GM21381 (cell line): ENCODE results near the gene SPRED2.

ENCODE experiments used
- ATAC-seq: cut with Tn5 transposase; IDR thresholded peaks from one replicate; pipeline ENCODE4 v1.9.1; 2021; ENCODE audit warnings: mild to moderate bottlenecking, moderate library complexity; ENCODE audit not compliant: unreplicated experiment

The SPRED2 gene

DNA sequence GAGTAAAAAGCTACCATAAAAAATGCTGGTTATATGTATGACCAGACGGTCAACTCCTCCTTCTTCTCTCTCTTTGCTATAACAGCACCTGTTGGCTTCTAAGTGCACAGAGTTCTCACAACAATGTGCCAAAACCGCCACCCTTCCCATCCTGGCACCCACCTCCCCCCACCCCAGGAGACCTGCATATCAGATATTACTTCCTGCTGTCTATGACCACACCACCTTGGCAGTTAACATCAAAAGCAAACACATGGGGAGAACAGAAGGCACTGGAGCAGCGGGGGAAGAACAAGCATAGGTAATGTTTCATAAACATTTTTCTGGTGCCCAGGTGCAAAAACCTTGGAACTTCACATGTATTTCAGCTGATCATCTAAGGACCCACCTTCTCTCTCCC, 15.5 kb downstream of the SPRED2 start:
- ATAC-seq = no peak

DNA sequence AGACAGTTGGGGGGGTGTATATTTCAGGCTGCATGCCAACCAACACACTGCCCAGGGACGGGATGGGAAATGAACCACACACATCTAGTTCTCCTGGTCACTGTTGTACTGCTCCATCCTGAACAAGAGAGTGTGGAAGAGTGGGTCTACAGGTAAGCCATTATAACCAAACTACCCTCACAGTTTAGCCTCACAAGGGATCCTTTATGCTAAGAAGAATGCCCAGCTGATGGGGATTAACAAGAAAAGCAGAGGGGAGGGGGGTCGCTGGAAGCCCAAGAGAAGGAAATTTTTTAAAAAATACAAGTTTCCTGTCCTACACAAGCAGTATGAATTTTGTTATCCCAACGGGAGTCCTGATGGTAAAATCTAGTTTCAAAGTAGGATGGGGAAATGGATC, 16.1 kb downstream of the SPRED2 start:
- no peak for ATAC-seq

DNA sequence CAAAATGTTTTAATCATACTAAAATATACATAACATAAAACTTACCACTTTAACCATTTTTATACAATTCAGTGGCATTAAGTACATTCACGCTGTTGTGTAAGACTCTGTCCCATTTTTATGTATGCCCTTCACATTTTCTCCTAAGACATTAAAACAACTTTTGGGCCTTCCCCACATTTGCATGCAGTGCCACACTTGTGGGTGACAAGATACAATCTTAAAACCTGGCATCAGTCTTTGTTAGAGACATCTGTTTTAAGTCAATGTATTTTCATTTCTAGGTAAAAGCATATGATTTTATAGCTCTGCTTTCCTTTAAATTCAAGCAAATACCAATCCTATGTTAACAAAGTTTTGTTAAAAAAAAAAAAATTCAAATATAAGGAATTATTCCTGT, 17.3 kb downstream of the SPRED2 start:
- ATAC-seq = no peak

DNA sequence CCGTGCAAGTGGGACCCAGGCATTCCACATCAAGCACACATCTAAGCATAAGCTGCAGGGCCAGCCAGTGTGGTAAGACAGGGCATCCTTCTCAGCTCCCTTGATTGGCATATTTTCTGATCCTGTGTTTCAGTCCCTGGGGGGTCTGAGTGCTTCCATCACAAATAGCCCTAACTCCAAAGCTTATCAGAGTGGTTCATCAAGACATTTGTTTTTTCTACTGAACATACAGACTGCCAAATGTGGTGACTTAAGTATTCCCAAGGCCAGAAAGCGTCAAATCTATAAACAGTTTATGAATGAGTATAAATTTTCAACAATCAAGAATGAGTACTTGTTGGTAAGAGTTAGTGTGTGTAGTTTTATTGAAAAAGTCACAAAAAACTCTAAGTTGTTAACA, 18.8 kb downstream of the SPRED2 start:
- no peak for ATAC-seq

DNA sequence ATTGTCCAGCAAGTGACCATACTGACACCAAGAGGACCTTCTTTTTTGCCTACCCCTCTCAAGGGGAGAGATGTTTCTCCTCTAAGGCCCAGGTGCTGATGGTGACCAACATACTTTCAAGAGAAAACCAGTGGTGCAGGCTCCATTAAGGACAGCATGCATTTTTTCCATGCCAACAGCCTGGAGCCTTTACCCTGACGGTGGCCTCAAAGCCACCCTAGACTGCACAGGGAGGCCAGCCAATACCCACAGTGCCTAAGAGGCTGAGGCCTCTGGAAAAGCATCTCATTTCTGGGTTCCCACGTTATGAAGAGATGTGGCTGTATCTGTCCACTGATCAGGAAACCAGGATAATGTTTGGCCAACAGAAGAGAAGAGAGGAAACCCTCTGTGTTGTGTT, 19.3 kb downstream of the SPRED2 start:
- no peak for ATAC-seq

DNA sequence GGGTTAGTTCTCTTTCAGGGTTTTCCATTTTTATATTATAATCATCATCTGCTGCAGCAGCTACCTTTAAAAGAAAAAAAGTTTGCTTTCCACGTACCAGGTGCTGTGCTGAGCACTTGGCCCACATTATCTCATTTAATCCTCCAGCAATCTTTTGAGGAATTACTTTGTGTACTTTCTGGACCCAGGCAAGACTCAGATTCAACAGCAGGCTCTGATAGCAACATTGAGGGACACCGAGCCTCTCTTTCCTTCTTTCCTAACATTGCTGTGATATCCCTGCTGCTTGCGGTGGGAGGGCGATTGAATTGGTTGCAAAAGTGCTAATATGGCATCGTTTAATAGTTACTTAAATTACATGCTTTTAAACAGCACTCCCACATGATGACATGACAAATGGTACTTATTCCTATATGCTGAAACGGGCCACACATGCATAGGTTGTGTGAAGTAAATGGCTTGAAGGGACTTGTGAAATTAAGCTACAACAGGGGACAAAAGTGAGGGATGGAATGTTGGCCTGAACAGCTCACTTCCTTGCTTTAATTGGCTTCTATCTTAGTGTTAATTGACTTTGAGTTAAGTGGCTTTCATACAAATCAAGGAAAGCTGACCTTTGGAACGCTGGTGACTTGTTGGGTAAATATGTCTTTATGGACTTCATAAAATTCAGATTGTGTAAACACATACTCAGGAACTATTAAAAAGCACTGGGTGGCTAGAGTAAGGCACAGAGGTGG, 21.2 kb downstream of the SPRED2 start:
- ATAC-seq = no peak

DNA sequence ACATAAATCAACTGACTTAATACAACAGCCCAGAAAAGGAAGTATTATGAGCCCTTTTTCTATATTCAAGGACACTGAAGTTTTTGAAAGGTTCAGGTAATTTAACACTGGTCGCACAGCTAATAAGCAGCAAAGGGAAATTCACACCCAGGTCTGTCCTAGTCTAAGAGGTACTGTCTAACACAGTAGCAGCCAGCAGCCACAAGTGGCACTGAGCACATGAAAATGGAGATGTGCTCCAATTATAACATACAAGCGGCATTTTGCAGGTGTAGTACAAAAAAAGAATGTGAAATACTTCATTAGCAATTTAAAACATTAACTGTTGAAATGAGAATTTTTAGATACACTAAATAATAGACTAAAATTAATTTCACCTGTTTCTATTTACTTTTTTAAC, 23.4 kb downstream of the SPRED2 start:
- no peak for ATAC-seq

DNA sequence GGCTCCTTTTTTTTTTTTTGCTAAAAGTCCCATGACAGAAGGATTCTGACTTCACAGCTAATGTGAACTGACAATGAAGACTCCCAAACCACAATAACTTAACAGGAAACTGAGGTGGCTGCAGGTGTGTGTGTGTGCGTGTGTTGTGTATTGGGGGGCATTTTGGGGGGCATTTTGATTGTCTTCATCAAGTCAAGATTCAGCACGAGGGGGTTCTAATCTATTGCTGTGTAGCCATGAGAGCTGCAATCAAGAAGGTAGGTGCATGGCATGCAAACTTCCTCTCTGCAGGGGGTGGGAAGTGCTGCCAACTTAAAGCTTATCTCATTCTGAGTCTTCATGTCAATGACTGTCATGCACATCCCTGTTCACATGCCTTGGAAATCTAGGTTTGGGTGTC, 25.2 kb downstream of the SPRED2 start:
- no peak for ATAC-seq

DNA sequence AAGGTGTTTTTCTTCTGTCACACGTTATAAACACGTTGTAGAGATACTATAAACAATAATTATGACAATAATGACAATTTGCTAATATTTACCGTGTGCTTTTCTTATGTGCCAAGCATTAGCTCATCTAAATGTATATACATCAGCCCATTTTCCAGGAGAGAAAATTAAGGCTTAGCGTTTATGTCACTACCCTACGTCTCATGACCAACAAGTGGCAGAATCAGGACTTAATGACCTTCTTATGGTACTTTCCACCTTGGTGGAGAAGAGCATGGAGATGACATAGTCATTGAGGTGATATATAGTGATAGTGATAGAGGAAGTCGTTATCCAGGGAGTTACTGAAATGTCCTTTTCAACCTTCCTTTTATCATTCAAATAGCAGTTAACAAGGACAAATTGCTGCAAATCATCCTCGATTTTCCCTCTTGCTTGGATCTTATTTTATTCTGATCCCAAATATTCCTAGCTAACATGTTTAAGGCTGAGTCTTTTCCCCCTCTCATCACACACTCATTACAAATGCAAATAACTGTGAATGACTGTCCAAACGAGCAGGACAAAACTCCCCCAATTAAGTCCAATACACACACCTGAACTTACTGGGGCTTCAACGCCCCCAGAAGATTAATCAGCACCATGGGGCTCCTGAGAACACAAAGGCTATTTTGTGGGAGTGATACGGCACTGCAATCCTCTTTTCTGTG, 27.3 kb downstream of the SPRED2 start:
- no peak for ATAC-seq

DNA sequence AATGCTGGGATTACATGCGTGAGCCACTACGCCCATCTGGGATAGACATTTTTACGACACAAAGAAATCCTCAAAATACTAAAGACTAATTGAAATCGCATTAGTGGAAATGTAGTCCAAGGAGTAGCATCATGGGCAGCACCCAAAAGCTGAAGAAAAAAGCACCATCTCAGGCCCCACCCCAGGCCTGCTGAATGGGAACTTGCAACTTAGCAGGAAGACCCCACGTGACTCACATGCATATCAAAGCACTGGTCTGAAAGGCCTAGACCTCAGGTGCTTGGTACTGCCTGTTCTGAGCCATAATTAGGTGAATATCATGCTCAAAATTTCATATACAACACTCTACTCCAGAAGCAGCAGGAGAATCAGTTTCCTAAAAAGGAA, 28.9 kb downstream of the SPRED2 start:
- ATAC-seq = no peak

DNA sequence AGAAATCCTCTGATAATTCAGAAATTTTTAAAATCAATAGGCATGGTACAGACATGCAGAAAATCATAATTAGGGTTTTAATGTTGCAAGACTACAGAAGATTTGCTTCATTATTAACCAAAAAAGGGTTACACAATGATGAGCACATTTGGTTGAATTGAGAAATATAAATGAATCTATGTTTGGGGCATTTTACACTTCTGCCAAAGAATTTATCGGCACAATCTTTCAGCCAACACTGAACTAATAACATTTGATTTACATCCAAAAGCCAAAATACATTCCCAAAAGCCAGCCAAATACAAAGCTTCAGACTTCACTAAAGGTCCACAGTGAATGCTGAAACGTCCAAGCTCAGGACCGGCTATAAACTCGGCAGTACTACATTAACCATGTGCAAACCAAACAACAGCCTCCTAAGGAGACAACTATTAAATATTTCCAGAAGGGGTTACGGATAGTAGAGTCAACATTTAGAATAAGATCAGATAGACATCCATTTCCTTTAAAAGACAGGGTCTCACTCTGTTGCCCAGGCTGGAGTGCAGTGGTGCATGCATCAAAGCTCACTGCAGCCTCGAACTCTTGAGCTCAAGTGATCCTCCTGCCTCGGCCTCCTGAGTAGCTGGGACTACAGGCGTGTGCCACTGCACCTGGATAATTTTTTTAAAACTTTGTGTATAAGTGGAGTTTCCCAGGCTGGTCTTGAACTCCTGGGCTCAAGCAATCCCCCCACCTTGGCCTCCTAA, 29.4 kb downstream of the SPRED2 start:
- ATAC-seq = no peak

DNA sequence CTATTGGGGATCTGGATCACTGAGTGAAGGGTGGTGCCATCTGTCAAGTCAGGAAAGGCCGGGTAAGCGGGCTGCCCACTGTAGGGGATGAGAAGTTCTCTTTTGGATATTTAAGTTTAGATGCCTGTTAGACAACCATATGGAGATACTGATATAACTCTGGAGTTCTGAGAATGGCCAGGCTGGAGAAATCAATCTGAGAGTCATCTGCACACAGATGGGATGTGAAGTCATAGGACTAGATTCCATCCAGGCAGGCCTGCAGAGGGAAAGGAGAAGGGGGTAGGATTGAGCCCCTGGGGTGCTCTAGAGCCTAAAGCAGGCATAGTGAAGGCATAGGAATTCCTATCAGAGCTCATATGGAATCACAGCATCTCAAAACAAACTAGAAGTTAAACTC, 30.1 kb downstream of the SPRED2 start:
- no peak for ATAC-seq

DNA sequence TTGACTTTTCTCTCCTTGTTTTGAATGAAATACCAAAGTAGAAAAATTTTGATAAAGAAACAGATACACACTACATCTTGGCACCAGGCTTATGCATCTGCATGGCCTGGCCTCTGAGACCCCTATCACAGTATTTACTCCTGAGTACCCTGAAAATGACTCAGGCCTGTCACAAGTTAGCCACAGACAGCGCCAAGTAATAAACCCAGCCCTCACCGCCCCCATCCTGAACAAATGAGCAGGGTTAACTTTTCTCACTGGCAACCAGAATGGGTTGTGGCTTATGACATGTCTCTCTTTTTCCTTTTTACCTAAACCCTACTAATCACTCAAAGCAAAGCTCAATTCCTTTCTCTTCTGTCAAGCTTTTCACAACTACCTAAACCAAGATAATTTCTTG, 35.3 kb downstream of the SPRED2 start:
- ATAC-seq = no peak

DNA sequence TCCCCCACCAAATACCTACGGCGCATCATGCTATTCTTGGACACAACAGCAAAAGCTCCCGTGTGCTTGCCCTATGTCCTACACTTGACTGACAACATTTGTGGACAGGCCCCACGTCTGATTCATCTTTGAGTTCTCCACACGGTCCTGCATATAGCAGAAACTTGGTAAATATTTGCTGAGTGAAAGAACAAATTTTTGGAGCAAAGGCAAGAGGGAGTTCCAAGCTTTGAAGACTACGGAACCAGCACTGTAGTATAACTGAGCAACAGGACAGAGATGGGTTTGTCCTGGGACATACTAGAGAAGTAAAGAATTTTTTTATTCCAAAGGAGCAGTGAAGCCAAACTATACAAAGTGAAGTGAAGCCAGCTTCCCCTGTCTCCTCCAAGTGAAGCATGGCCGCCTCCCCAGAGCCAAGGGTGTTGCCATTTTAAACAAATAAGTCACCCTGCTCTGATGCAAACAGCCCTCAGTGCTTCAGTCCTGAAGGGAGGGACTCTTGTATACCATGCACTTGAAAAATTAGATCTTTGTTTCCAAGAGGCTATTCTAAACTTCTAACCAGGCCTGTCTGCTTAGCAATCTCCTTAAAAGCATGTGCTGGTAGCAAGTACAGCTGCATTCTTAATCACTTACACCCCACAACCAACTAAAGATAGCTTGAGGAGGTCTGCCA, 35.9 kb downstream of the SPRED2 start:
- no peak for ATAC-seq

DNA sequence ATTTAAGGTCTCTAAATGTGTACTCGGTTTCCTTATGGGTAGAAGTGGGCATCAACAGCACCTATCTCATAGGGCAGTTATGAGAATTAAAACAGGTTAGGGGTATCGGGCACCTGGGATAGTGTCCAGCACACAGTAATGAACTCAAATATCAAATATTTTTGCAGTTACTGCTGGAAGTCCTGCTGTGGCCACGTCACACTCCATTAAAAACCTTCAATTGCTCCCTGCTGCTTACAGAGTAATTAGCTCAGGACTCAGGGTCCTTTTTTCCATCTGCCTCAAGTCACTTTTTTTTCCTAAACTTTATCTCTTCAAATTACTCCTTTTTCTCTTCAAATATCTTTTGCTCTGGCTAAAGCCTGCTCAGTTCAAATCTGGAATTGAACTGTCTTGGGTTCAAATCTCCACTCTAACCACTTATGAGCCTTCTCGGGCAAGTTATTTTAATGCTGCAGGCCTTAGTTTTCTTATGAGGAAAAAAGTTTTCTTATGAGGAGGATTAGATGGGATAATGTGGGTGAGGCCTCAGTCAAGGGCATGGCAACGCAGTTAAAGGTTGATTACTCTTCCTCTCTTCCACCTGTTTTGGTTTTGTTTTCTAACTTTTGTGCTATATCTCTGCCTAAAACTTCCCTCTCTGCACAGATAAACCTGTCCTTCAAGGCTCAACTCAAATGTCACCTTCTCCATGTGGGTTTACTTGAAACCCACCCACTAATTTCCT, 36.6 kb downstream of the SPRED2 start:
- ATAC-seq = no peak

DNA sequence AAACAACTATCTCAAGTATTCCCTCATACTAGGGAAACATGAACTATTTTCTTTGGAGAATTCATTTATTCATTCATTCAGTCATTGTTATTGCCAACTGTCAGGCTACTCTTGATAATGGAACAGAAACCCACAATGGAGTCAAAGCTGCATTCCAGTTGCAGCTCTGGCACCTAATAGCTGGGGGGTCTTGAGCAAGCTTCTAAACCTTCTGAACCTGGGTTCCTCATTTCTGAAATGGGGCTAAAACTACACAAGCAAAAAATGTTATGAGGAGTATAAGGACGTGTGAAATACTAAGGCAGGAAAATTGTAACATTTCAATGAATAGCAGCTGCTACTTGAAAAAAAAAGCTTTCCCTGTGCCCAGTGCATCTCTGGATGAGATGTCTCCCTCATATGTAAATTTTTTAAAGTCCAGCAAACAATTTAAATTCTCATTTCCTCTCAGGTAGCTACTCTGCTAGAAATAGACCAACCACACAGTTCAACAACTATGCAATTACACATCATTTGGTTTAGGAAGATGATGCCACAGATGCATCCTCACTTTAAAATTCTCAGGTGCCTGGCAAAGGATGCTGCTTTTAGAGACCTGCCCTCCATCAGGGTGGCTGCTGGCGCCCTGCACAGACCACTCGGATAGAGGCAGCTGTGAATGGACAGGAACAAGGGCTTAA, 38.5 kb downstream of the SPRED2 start:
- no peak for ATAC-seq

DNA sequence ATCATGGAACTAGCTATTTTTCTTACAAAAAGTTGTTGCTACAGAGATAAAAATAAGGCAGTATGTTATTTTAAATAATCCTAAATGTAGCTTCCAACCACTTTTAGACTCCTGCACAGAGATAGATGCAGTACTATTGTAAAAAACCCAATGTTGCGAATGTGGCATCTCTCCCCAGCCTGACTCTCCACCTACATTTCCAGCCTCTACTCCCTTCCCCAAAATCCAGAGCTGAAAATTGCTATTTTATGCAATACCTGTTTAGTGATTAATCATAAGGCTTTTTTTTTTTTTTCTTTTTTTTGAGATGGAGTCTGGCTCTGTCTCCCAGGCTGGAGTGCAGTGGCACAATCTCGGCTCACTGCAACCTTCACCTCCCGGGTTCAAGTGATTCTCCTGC, 39.4 kb downstream of the SPRED2 start:
- ATAC-seq = no peak

DNA sequence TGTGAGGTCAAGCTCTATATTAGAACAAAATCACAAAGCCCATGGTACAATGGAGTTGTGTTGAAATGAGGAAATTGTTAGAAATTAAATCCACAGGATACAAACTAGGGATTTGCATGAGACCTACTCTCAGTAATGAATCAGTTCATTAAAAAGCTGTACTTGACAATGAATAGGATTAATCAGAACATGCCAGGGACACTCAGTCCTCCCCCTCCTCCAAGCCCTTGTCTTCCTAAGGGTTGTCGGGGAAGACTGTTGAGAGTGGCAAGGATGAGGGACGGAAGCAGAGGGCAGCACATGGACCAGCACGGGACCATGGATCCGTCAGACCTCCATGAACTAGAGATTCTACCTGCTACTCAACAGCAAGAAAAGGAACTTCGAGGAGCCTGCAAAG, 39.8 kb downstream of the SPRED2 start:
- ATAC-seq = no peak

DNA sequence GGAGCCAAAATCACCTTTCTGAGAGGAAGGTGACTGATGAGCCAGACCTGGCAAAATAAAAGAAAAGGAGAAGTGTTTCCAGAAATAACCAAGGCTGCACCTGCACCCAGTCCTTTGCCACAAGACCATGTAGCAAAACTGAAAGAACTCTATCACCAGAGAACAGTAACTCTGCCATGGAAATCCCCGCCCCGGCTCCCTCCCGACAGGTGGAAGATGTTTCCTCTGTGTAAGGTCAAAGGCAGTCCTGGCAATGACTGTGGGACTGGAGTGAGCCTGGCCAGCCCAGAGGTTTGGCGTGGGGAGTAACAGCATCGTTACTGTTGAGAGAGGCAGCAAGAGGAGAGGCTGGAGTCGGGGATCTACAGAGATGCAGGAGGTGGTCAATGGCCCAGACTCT, 42.3 kb downstream of the SPRED2 start:
- peak; percentile 73 for ATAC-seq

DNA sequence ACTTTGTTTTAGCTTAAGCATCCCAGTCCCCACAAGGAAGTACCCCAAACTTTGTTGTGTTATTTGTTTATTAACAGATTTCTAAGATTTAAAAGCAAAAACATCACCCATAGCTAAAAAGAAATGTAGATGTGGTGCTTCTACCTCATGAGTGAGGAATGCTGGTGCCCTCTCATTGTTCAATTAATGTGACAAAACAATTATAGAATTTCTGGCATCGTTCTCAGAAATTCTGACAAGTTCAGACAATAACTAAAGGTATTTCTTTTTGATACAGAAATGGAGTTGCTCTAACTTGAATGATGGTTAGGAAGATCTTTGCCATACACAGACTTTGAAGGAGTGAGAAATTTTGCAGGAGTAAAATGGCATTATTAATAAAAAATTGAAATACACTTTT, 42.9 kb downstream of the SPRED2 start:
- ATAC-seq = no peak
